WTC11 (cell line): Measurements from ENCODE around the gene PDE1C.

ENCODE experiments used
- CTCF ChIP-seq: fragments of 200-600 bp; IDR thresholded peaks from 2 replicates; pipeline ENCODE4 v1.8.0; 2022; ENCODE audit warnings: antibody characterized with exemption
- ESRRA ChIP-seq: sonication (generic); formaldehyde crosslinking; IDR thresholded peaks from 2 replicates; pipeline ENCODE4 v1.8.1; 2022; ENCODE audit warnings: mild to moderate bottlenecking, missing genetic modification reagents, borderline replicate concordance
- FOXP1 ChIP-seq: sonication (generic); formaldehyde crosslinking; IDR thresholded peaks from 2 replicates; pipeline ENCODE4 v1.8.0; 2022; ENCODE audit warnings: missing genetic modification reagents, mild to moderate bottlenecking, moderate library complexity, borderline replicate concordance
- MAX ChIP-seq: sonication (generic); formaldehyde crosslinking; IDR thresholded peaks from 2 replicates; pipeline ENCODE4 v1.8.0; 2022; ENCODE audit warnings: mild to moderate bottlenecking, missing genetic modification reagents
- NR1H2 ChIP-seq: sonication (generic); formaldehyde crosslinking; IDR thresholded peaks from 2 replicates; pipeline ENCODE4 v1.9.0; 2021; ENCODE audit warnings: mild to moderate bottlenecking, moderate library complexity, missing genetic modification reagents
- SP1 ChIP-seq: sonication (generic); formaldehyde crosslinking; conservative IDR thresholded peaks from 2 replicates; pipeline ENCODE4 v1.8.1; 2022; ENCODE audit warnings: missing genetic modification reagents
- TCF7 ChIP-seq: sonication (generic); formaldehyde crosslinking; IDR thresholded peaks from 2 replicates; pipeline ENCODE4 v1.8.0; 2022; ENCODE audit warnings: mild to moderate bottlenecking, low read depth, missing genetic modification reagents, moderate library complexity
- ZBTB21 ChIP-seq: sonication (generic); formaldehyde crosslinking; IDR thresholded peaks from 2 replicates; pipeline ENCODE4 v1.8.1; 2023; ENCODE audit warnings: mild to moderate bottlenecking, missing genetic modification reagents, borderline replicate concordance
- ZNF121 ChIP-seq: sonication (generic); formaldehyde crosslinking; IDR thresholded peaks from 2 replicates; pipeline ENCODE4 v1.8.0; 2023; ENCODE audit warnings: missing genetic modification reagents
- ZNF138 ChIP-seq: sonication (generic); formaldehyde crosslinking; conservative IDR thresholded peaks from 2 replicates; pipeline ENCODE4 v1.8.1; 2022; ENCODE audit warnings: mild to moderate bottlenecking, moderate library complexity, missing genetic modification reagents
- ZNF263 ChIP-seq: sonication (generic); formaldehyde crosslinking; IDR thresholded peaks from 2 replicates; pipeline ENCODE4 v1.8.1; 2022; ENCODE audit warnings: low read depth, mild to moderate bottlenecking, moderate library complexity, missing genetic modification reagents
- TF ChIP-seq, protein P1 (sequence below): sonication (generic); formaldehyde crosslinking; IDR thresholded peaks from 2 replicates; pipeline ENCODE4 v1.8.1; 2022; ENCODE audit warnings: mild to moderate bottlenecking, missing genetic modification reagents, moderate library complexity, borderline replicate concordance

- TF ChIP-seq CTCF = no peak
- TF ChIP-seq ESRRA (CRISPR knock-in tag) = no peak
- no peak for TF ChIP-seq ZNF121 (CRISPR knock-in tag)
- TF ChIP-seq TCF7 (CRISPR knock-in tag) = no peak
- TF ChIP-seq MAX (CRISPR knock-in tag) = no peak
- TF ChIP-seq, protein P1, sequence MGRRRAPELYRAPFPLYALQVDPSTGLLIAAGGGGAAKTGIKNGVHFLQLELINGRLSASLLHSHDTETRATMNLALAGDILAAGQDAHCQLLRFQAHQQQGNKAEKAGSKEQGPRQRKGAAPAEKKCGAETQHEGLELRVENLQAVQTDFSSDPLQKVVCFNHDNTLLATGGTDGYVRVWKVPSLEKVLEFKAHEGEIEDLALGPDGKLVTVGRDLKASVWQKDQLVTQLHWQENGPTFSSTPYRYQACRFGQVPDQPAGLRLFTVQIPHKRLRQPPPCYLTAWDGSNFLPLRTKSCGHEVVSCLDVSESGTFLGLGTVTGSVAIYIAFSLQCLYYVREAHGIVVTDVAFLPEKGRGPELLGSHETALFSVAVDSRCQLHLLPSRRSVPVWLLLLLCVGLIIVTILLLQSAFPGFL (CRISPR knock-in tag) = no peak
- TF ChIP-seq NR1H2 (CRISPR knock-in tag) = no peak
- TF ChIP-seq ZBTB21 (CRISPR knock-in tag) = no peak
- TF ChIP-seq ZNF138 (CRISPR knock-in tag) = no peak
- no peak for TF ChIP-seq FOXP1 (CRISPR knock-in tag)
- TF ChIP-seq SP1 (CRISPR knock-in tag) = no peak
- TF ChIP-seq ZNF263 (CRISPR knock-in tag) = no peak
These were observed 175.9 kb downstream of the PDE1C start for GRCh38 chr7:31894308-31894707.
